CD4-positive, alpha-beta T cell treated with Interleukin-15 for 4 hours (primary cell): ENCODE measurements around the gene CARS2.
"Not testable (repeated sequence)": the region's sequence is repeated elsewhere in the genome, so short reads cannot be mapped to it uniquely, and the experiment has no call there.

Source experiments
- DNase-seq: peaks from one replicate; pipeline ENCODE4 v3.0.0-alpha.2; 2020; ENCODE audit warnings: low spot score

The CARS2 gene, protein sequence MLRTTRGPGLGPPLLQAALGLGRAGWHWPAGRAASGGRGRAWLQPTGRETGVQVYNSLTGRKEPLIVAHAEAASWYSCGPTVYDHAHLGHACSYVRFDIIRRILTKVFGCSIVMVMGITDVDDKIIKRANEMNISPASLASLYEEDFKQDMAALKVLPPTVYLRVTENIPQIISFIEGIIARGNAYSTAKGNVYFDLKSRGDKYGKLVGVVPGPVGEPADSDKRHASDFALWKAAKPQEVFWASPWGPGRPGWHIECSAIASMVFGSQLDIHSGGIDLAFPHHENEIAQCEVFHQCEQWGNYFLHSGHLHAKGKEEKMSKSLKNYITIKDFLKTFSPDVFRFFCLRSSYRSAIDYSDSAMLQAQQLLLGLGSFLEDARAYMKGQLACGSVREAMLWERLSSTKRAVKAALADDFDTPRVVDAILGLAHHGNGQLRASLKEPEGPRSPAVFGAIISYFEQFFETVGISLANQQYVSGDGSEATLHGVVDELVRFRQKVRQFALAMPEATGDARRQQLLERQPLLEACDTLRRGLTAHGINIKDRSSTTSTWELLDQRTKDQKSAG

GRCh38 chr13:110705826-110706569 is at the start of gene CARS2:
TSS of gene CARS2 (minus strand) at chr13:110706116. CDS start at chr13:110706093, 23 bp downstream.
- peak; percentile 96 for DNase-seq

GRCh38 chr13:110748271-110748670 is 42.4 kb upstream of the CARS2 start:
- no peak for DNase-seq

DNA sequence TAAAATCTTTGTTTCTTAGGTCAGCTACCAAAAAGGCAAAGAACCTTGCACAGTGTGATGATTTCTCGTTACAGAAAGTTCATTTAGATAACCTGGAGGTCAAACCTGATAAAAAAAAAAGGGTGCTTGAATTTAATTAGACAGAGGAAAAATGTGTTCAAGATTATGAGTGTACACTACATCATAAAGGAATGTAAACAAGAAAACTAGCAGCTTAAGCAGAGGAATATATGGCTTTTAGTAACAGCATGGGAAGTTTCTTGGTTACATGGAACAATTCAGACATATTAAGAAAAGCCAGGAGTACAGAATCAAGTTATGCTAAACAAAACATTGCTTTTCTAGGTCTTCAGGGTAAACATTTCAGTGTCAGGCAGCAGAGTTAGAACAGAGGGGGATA is 40.5 kb upstream of the CARS2 start:
- no peak for DNase-seq

GRCh38 chr13:110743687-110744086 is 37.8 kb upstream of the CARS2 start:
- no peak for DNase-seq

DNA sequence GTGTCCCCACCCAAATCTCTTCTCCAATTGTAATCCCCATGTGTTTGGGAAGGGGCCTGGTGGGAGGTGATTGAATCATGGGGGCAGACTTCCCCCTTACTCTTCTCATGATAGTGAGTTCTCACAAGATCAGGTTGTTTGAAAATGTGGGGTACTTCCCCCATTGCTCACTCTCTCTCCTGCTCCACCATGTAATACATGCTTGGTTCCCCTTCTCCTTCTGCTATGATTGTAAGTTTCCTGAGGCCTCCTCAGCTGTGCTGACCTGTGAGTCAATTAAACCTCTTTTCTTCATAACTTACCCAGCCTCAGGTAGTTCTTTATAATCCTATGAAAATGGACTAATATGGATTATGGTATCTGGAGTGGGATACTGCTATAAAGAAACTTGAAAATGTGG is 31.6 kb upstream of the CARS2 start:
- DNase-seq = no peak

- DNase-seq = no peak
Observed at GRCh38 chr13:110734561-110734960, 28.6 kb upstream of the CARS2 start.

DNA sequence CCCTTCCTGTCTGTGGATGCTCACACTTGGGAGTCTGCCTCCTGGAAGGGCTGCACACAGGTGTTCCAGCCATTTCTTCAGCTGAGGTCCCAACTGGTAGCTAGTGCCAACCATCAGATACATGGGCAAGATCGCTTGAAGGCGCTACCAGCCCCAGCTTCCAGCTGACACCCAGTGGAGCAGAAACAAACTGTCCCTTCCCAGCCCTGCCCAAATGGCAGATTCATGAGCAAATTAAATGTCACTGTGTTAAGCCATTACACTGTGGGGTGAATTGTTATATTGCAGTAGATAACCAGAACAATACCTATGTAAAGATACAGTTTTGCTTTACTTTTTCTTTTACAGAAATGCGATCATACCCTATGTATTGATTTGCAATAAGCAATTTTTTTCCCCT is 25.2 kb upstream of the CARS2 start:
- no peak for DNase-seq

DNA sequence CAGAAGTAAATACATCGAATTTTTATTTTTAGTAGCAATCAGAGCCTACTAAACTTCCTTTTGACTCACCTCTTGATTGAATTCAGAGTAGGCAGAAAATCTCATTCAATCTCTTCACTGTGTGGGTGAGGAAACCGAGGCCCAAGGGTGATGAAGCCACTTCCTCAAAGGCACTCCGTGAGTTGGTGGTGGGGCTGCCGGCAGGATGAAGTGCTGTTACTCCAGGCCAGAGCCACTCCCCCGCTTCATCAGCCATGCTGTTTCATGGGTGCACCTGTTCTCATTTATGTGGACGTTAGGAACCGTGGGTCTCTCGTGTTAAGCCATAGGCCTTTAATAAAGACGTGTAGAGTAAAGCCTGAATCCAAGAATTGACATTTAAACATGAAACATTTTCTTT is 20.8 kb upstream of the CARS2 start:
- peak; percentile 60 for DNase-seq

GRCh38 chr13:110726153-110726552 is 20.2 kb upstream of the CARS2 start:
- not testable (repeated sequence) for DNase-seq

- DNase-seq = no peak
Observed at GRCh38 chr13:110723598-110723997, 17.7 kb upstream of the CARS2 start.

DNA sequence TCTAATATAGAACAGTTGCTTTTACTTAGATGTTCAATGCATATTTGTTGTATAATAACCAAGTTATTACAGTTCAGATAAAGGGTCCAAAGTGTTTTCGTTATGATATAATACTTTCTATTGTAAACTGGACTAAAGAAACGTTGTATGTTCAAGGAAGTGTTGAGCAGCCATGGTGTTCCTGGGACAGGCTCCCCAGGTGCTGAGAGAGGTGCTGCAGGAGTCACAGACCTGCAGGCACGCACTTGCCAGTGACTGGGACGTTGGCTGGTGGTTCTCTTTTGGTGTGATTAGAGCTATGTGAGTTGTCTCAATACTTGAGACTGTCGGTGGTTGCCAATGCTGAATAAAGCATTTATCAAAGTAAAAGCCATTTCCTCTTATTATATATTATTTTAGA is 17.1 kb upstream of the CARS2 start:
- no peak for DNase-seq

- DNase-seq = no peak
Observed at GRCh38 chr13:110719036-110719710, 13.3 kb upstream of the CARS2 start.

GRCh38 chr13:110716247-110716515 is 10.3 kb upstream of the CARS2 start:
- DNase-seq = no peak

GRCh38 chr13:110715395-110716246 is 9.7 kb upstream of the CARS2 start:
- peak; percentile 99 for DNase-seq

DNA sequence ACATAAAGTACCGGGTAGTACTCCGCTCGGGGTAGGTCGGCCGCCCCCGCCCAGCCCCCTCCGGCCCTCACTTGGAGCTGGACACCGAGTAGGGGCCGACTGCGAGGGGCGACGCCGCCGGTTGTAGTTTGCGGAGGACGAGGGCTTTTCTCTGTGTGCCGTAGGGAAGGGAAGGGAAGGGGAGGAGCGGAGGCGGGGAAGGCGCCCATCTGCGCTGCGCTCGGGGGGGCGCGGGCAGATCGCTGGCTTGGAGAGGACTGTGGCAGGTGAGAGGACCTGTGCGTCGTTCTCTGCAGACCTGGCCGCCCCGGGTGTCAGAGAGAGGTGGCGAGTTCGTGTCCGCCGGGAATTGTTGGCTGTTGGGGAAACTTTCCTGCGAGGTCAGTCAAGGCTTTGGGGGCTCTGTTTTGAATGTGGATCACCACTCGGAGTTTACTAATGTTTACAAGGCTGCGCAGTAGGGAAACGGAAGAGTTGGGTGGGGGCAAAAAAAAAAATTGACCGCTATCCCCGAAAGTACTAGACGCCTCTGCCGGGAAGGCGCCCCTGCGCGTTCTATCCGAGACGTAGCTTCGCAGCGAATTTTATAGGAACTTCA is 9.0 kb upstream of the CARS2 start:
- no peak for DNase-seq

DNA sequence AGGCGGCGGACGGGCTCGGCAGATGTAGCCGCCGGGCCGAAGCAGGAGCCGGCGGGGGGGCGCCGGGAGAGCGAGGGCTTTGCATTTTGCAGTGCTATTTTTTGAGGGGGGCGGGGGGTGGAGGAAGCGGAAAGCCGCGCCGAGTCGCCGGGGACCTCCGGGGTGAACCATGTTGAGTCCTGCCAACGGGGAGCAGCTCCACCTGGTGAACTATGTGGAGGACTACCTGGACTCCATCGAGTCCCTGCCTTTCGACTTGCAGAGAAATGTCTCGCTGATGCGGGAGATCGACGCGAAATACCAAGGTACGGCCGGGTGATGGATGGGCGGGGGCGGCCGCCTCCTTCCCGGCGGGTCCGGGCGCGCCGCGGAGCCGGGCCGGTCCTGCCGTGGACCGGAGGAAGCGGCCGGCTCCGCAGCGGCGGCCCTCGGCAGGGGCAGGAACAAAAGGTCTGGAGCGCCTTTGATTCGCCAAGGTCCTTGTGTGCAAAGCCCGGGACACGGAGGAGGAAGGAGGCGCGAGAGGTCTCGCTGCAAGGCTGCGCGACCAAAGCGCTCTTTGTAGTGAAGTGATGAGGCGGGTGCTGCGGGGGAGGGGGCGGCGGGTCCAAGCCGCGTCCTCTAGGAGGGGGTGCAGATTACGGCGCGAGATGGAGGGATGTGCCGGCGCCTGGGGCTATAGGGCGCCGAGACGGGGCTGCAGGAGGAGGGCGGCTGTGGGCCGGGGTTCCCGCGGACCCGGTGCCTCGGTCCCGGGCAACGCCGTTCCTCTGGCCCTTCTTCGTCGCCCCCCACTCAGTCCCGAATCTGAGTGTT is 8.3 kb upstream of the CARS2 start:
- peak; percentile 77 for DNase-seq

DNA sequence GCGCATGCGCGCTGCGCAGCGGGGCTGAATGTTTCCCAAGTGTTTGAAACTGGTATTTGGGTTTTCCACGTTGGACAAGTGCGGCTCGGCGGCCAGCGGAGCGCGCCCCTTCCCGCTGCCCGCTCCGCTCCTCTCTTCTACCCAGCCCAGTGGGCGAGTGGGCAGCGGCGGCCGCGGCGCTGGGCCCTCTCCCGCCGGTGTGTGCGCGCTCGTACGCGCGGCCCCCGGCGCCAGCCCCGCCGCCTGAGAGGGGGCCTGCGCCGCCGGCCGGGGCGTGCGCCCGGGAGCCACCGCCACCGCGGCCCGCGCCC is 7.7 kb upstream of the CARS2 start, which contains the start of gene ING1:
ING1 (plus strand) TSS at position 59 of the 311 bp plus-strand sequence. CDS start 450 bp downstream, outside the sequence.
- no peak for DNase-seq

- peak; percentile 100 for DNase-seq
Observed at GRCh38 chr13:110712849-110713641, 7.1 kb upstream of the CARS2 start.

DNA sequence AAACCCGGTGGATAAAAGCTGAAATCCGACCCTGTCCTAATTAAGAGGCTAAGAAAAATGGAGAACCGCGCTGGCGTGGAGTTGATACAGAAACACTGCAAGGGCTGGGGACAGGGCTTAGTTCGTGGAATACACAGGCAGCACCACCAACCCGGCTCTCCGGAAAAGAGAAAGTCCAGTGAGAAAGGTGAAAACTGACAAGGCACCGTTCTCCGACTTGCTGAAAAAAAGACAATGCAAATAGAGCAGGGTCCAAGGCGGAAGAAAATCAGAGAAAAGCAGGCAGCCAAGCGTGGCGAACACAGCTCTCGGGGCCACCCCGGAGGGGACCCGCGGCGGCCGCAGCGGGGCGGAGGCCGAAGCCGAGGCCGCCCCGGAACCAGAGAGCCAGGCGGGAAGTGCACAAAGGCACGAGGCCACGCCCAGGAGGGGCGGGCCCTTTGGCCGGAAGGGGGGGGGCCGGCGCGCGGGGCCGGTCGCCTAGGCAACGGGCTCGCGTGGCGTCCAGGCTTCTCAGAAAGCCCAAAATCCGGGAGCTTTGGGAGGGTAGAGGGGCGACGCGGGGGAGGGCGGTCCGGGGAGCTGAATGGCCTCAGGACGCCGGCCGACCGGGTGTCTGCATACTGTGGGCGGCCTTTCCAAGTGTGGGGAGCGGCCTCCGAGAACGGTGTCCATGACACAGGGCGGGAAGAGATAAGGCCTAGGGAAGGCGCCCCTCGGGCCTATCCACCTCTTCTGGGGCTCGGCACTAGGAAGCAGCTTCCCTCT is 6.3 kb upstream of the CARS2 start:
- DNase-seq = peak; percentile 82
